ENCODE measurements around the gene CDC25B. TPM values are rescaled to one million over a fixed set of nuclear protein-coding genes. Genes with fewer than 3 reads are reported as not detected.
A peak's percentile ranks its signal among the peaks of the same experiment; 100 is the strongest.

The CDC25B gene
- total and polyA plus RNA-seq, 8 donors, result 9.4 to 56.5 (median 25.1) TPM

DNA sequence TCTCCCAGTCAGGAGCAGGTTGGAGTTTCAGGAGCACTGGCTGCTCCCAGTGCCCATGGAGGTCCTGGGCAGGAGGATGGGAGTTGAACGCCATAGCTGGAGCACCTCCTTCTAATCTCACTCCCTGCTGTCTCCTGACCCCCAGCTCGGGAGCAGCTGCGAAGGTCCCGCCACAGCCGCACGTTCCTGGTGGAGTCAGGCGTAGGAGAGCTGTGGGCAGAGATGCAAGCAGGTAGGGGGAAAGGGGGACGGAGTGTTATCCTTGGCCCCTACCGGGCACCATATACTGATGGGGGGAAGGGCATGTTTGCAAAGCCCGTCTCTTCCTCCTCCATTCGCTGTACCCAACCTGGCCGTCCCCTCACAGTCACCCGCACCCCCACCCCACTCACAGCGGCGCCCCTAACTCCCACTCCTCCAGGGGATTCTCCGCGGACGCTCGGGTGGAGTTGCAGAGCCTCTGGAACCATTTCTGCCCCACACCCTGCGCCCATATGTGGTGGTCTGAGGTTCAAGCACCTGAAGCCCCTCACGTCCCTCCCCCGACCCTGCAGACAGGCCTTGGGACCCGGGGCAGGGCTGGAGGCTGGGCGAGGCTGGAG is 46.9 kb upstream of the CDC25B start:
- TF ChIP-seq, protein P1, sequence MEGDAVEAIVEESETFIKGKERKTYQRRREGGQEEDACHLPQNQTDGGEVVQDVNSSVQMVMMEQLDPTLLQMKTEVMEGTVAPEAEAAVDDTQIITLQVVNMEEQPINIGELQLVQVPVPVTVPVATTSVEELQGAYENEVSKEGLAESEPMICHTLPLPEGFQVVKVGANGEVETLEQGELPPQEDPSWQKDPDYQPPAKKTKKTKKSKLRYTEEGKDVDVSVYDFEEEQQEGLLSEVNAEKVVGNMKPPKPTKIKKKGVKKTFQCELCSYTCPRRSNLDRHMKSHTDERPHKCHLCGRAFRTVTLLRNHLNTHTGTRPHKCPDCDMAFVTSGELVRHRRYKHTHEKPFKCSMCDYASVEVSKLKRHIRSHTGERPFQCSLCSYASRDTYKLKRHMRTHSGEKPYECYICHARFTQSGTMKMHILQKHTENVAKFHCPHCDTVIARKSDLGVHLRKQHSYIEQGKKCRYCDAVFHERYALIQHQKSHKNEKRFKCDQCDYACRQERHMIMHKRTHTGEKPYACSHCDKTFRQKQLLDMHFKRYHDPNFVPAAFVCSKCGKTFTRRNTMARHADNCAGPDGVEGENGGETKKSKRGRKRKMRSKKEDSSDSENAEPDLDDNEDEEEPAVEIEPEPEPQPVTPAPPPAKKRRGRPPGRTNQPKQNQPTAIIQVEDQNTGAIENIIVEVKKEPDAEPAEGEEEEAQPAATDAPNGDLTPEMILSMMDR (IDR thresholded peaks at IDR 0.05), result no peak
- TF ChIP-seq POLR2AphosphoS5 (IDR thresholded peaks at IDR 0.05) (no peak), EP300 (IDR thresholded peaks at IDR 0.05) (no peak), POLR2A (IDR thresholded peaks at IDR 0.05) (no peak)
- intact Hi-C loops (cut with DNase I; ENCODE audit: low total_unique reads), result no loop called here
- Histone ChIP-seq H3K27me3 (peaks cover 0 to 30% (median 13%) of the 10 kb centered on the region in 3 donors), H3K36me3 (peaks cover 0 to 32% (median 21%) of the 10 kb centered on the region in 4 donors), H3K4me3 (no peak overlapping the region), H3K9me3 (no peaks in the 10 kb centered on the region), H3K4me1 (peaks cover 19 to 53% (median 40%) of the 10 kb centered on the region in 4 donors), H3K27ac (no peak overlapping the region)
- peak in 1 of 2 donors; percentile 9 for DNase-seq
- 57 to 80% (median 67%) methylated on average over 15 to 24 of the region's 24 CpGs for WGBS, 5 donors

DNA sequence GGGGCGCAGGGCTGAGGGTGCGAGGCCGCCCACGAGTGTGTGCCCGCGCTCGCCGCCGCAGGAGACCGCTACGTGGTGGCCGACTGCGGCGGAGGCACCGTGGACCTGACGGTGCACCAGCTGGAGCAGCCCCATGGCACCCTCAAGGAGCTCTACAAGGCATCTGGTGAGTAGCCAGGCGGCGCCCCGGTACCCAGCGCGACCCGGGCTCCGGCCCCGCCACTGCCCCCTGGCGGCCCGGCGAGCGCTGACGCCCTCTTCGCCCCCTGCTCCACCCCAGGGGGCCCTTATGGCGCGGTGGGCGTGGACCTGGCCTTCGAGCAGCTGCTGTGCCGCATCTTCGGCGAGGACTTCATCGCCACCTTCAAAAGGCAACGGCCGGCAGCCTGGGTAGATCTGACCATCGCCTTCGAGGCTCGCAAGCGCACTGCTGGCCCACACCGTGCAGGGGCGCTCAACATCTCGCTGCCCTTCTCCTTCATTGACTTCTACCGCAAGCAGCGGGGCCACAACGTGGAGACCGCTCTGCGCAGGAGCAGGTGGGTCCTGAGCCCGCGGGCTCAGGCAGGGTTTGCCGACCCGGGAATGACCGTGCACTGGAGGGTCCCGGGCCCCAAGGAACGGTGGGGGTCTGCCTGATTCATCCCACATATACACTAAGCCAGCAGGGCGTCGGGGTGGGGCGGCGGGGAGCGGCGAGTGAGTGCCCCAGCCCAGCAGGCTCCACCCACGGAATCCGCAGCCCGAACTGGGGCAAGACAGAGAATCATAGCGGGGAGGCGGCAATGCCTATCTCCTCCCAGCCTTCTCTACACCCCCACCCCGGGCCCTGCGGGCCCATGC is 46.2 kb upstream of the CDC25B start:
- H3K4me3 ChIP-seq, result peak overlapping the region in 1 of 4 donors; percentile 13
- peaks cover 2 to 39% (median 24%) of the 10 kb centered on the region in 4 donors for H3K36me3 ChIP-seq
- TF ChIP-seq, protein P1 (IDR thresholded peaks at IDR 0.05), result peak in 5 of 7 experiments; percentile 25 to 60 (median 53)
- TF ChIP-seq POLR2A (IDR thresholded peaks at IDR 0.05), result no peak
- TF ChIP-seq EP300 (IDR thresholded peaks at IDR 0.05), result no peak
- no peak for TF ChIP-seq POLR2AphosphoS5 (IDR thresholded peaks at IDR 0.05)
- WGBS, 5 donors, result 30 to 77% (median 37%) methylated on average over 22 to 72 of the region's 72 CpGs
- intact Hi-C loops (cut with DNase I; ENCODE audit: low total_unique reads), result loop anchor here (10.0 kb wide), 1 partner anchor 105 kb away; no protein-coding TSS in a partner anchor
- no peaks in the 10 kb centered on the region for H3K9me3 ChIP-seq
- H3K27me3 ChIP-seq, result peaks cover 0 to 30% (median 13%) of the 10 kb centered on the region in 3 donors
- H3K4me1 ChIP-seq, result peaks cover 17 to 49% (median 34%) of the 10 kb centered on the region in 4 donors
- DNase-seq, result peak; percentile 39 to 75
- H3K27ac ChIP-seq, result no peak overlapping the region

DNA sequence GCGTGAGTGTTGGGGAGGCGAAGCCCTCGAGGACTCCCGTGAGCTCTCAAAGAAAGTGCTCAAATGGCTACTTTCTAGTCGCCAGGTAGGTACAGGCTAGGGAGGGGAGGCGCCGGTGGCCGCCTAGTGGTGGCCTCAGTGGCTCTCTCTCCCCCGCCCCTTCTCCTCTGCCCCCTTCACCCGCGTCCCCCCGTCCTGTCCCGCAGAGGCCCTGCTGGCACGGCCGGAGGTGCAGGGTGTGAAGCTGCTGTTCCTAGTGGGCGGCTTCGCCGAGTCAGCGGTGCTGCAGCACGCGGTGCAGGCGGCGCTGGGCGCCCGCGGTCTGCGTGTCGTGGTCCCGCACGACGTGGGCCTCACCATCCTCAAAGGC is 44.8 kb upstream of the CDC25B start:
- 36 to 64% (median 53%) methylated on average over 12 to 31 of the region's 31 CpGs for WGBS, 5 donors
- no peak for DNase-seq
- no peaks in the 10 kb centered on the region for H3K9me3 ChIP-seq
- peaks cover 3 to 52% (median 30%) of the 10 kb centered on the region in 4 donors for H3K36me3 ChIP-seq
- intact Hi-C loops (cut with DNase I; ENCODE audit: low total_unique reads), result loop anchor here (10.0 kb wide), 1 partner anchor 104 kb away; no protein-coding TSS in a partner anchor
- H3K27me3 ChIP-seq, result peaks cover 0 to 22% (median 13%) of the 10 kb centered on the region in 3 donors
- peak overlapping the region in 3 of 4 donors; percentile 35 to 55 (median 38) for H3K4me3 ChIP-seq
- no peak for TF ChIP-seq EP300 (IDR thresholded peaks at IDR 0.05)
- TF ChIP-seq POLR2AphosphoS5 (IDR thresholded peaks at IDR 0.05), result no peak
- no peak for TF ChIP-seq POLR2A (IDR thresholded peaks at IDR 0.05)
- TF ChIP-seq, protein P1 (IDR thresholded peaks at IDR 0.05), result no peak
- peaks cover 16 to 43% (median 29%) of the 10 kb centered on the region in 4 donors for H3K4me1 ChIP-seq
- H3K27ac ChIP-seq, result no peak overlapping the region

DNA sequence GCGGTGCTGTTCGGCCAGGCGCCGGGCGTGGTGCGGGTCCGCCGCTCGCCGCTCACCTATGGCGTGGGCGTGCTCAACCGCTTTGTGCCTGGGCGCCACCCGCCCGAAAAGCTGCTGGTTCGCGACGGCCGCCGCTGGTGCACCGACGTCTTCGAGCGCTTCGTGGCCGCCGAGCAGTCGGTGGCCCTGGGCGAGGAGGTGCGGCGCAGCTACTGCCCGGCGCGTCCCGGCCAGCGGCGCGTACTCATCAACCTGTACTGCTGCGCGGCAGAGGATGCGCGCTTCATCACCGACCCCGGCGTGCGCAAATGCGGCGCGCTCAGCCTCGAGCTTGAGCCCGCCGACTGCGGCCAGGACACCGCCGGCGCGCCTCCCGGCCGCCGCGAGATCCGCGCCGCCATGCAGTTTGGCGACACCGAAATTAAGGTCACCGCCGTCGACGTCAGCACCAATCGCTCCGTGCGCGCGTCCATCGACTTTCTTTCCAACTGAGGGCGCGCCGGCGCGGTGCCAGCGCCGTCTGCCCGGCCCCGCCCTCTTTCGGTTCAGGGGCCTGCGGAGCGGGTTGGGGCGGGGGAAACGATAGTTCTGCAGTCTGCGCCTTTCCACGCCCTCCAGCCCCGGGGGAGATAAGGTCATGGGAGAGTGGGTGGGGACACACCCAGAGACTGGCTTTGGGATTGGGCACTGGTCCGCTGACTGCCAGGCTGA is 44.3 kb upstream of the CDC25B start:
- DNase-seq, result peak; percentile 72 to 86
- WGBS, 5 donors, result 20 to 61% (median 27%) methylated on average over 15 to 95 of the region's 95 CpGs
- TF ChIP-seq, protein P1 (IDR thresholded peaks at IDR 0.05), result no peak
- TF ChIP-seq POLR2A (IDR thresholded peaks at IDR 0.05) (no peak), EP300 (IDR thresholded peaks at IDR 0.05) (no peak), POLR2AphosphoS5 (IDR thresholded peaks at IDR 0.05) (no peak)
- Histone ChIP-seq H3K36me3 (peaks cover 3 to 57% (median 30%) of the 10 kb centered on the region in 4 donors), H3K27ac (peak overlapping the region in 2 of 5 donors; percentile 4 to 46), H3K4me1 (peaks cover 16 to 43% (median 29%) of the 10 kb centered on the region in 4 donors), H3K9me3 (no peaks in the 10 kb centered on the region), H3K4me3 (peak overlapping the region; percentile 35 to 55 (median 38)), H3K27me3 (peaks cover 0 to 22% (median 13%) of the 10 kb centered on the region in 3 donors)
- intact Hi-C loops (cut with DNase I; ENCODE audit: low total_unique reads), result loop anchor here (10.0 kb wide), 1 partner anchor 103 kb away; no protein-coding TSS in a partner anchor

Data from stomach (tissue), 9 donors.